HFFc6 (cell line): ENCODE data around the gene ITGB7. TPM values are rescaled to one million over a fixed set of nuclear protein-coding genes. Genes with fewer than 3 reads are reported as not detected.
A peak's percentile ranks its signal among the peaks of the same experiment; 100 is the strongest.

Experiments
- DNase-seq: peaks from one replicate; pipeline ENCODE4 v3.0.0-alpha.2; 2018
- H3K27ac Mint-ChIP-seq: 2 replicates; pipeline ENCODE4 v1.8.0; 2020; ENCODE audit warnings: mild to moderate bottlenecking, mixed read lengths
- H3K27me3 Mint-ChIP-seq: 2 replicates; pipeline ENCODE4 v1.8.0; 2021; ENCODE audit warnings: mild to moderate bottlenecking, moderate library complexity, mixed read lengths; ENCODE audit not compliant: insufficient read depth
- H3K36me3 Mint-ChIP-seq: 2 replicates; pipeline ENCODE4 v1.8.0; 2021; ENCODE audit warnings: low read depth, mixed read lengths
- H3K4me1 Mint-ChIP-seq: 2 replicates; pipeline ENCODE4 v1.8.0; 2020; ENCODE audit warnings: low read depth, mixed read lengths
- H3K4me3 Mint-ChIP-seq: 2 replicates; pipeline ENCODE4 v1.8.0; 2020; ENCODE audit warnings: mild to moderate bottlenecking, moderate library complexity, mixed read lengths
- H3K9me3 Mint-ChIP-seq: 2 replicates; pipeline ENCODE4 v1.8.0; 2020; ENCODE audit warnings: mild to moderate bottlenecking, mixed read lengths
- CTCF ChIP-seq: fragments of 200-600 bp; sonication (generic); IDR thresholded peaks from 2 replicates; pipeline ENCODE4 v1.5.0; 2021; ENCODE audit warnings: antibody characterized with exemption, mild to moderate bottlenecking
- long read RNA-seq: library from polyadenylated mRNA; unstranded; transcript quantifications from one replicate; pipeline ENCODE4 v2.0.0, GENCODE V29; 2019
- total RNA-seq, 6 experiments: library from RNA; stranded (reverse); fragmentation: NEBNext Ultra II Directional; extraction: Animal tissue kit (Norgen Biotek cat#: 25700); gene quantifications; 2 replicates in 1 of 6; 3 replicates in 5 of 6; pipeline ENCODE4 v1.2.3, GENCODE V29; 2021

ITGB7 gene
- 1 to 10 TPM in 3 of 6 experiments, under 1 TPM in 3; 0.35 to 1.5 (median 0.93) TPM for total RNA-seq
- long read RNA-seq, result 0 reads

DNA sequence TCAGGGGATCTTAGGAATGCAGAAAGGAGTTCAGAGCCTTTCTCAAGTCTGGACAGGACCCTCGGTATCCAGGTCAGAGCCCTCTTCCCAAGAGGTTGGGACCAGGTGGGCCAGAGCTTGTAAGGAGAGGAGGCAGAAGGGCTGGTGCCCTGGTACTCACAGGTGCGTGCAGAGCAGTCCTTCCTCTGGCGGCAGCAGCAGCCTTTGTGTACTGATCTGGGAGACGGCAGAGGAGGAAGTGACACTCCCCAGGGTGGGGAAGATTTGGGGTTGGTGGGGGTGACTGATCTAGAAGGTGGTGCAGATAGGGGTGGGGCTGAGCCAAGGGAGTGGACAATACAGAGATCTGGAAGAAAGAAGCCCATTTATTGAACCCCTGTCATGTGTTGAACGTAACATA is at the start of gene ITGB7:
TSS of gene ITGB7 (minus strand) at position 210 of the 400 bp plus-strand sequence. CDS start 6,808 bp downstream, outside the sequence.
- no peaks in the 10 kb centered on the region for H3K36me3 Mint-ChIP-seq
- TF ChIP-seq CTCF, result no peak
- no peaks in the 10 kb centered on the region; the same call in none of the 2 replicates for H3K27me3 Mint-ChIP-seq
- peaks cover 38% of the 10 kb centered on the region for H3K4me1 Mint-ChIP-seq
- no peaks in the 10 kb centered on the region for H3K9me3 Mint-ChIP-seq
- no peak for DNase-seq
- peak within 1 kb of the TSS; percentile 27 for H3K4me3 Mint-ChIP-seq
- H3K27ac Mint-ChIP-seq, result peak within 1 kb of the TSS; percentile 76

DNA sequence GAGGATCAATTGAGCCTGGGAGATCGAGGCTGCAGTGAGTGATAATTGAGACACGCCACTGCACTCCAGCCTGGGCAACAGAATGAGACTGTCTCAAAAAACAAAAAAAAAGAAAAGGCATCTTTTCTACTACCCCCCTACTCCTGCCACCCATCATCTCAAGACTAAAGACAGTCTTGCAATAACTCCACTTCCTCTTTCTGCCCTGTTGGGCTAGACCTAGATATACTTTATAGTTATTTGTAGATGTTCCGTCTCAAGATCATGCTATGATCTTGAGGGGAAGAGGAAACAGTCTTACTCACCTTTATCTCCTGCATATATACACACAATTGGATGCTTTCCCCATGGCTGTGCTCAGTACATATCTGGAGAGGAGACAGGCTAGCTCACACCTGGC is 48.9 kb upstream of the ITGB7 start:
- Mint-ChIP-seq H3K4me3 (no peak overlapping the region), H3K36me3 (peaks cover 22% of the 10 kb centered on the region), H3K9me3 (no peaks in the 10 kb centered on the region), H3K4me1 (peaks cover 22% of the 10 kb centered on the region), H3K27me3 (no peaks in the 10 kb centered on the region; the same call in 1 of the 2 replicates), H3K27ac (no peak overlapping the region)
- TF ChIP-seq CTCF, result no peak
- no peak for DNase-seq

- no peaks in the 10 kb centered on the region; the same call in 1 of the 2 replicates for H3K27me3 Mint-ChIP-seq
- no peak overlapping the region for H3K4me3 Mint-ChIP-seq
- H3K9me3 Mint-ChIP-seq, result no peaks in the 10 kb centered on the region
- peaks cover 25% of the 10 kb centered on the region for H3K4me1 Mint-ChIP-seq
- DNase-seq, result no peak
- TF ChIP-seq CTCF, result no peak
- H3K36me3 Mint-ChIP-seq, result peaks cover 22% of the 10 kb centered on the region
- H3K27ac Mint-ChIP-seq, result no peak overlapping the region
Observed at GRCh38 chr12:53254816-53255545, 47.9 kb upstream of the ITGB7 start.

DNA sequence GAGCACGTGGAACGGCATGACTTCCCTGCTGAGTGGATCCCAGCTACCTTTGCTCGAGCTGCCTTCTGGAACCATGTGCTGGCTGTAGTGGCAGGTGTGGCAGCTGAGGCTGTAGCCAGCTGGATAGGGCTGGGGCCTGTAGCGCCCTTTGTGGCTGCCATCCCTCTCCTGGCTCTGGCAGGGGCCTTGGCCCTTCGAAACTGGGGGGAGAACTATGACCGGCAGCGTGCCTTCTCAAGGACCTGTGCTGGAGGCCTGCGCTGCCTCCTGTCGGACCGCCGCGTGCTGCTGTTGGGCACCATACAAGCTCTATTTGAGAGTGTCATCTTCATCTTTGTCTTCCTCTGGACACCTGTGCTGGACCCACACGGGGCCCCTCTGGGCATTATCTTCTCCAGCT is 46.2 kb upstream of the ITGB7 start:
- H3K27me3 Mint-ChIP-seq, result no peaks in the 10 kb centered on the region; the same call in 1 of the 2 replicates
- peaks cover 22% of the 10 kb centered on the region for H3K36me3 Mint-ChIP-seq
- H3K27ac Mint-ChIP-seq, result peak overlapping the region; percentile 47; the same call in 1 of the 2 replicates
- no peaks in the 10 kb centered on the region for H3K9me3 Mint-ChIP-seq
- no peak for DNase-seq
- no peak for TF ChIP-seq CTCF
- peak overlapping the region; percentile 99 for H3K4me3 Mint-ChIP-seq
- H3K4me1 Mint-ChIP-seq, result peaks cover 25% of the 10 kb centered on the region

GRCh38 chr12:53252349-53252916 is 45.4 kb upstream of the ITGB7 start:
- no peak for DNase-seq
- Mint-ChIP-seq H3K9me3 (no peaks in the 10 kb centered on the region), H3K4me1 (peaks cover 25% of the 10 kb centered on the region), H3K27me3 (no peaks in the 10 kb centered on the region; the same call in 1 of the 2 replicates), H3K27ac (peak overlapping the region; percentile 95), H3K4me3 (peak overlapping the region; percentile 99), H3K36me3 (peaks cover 22% of the 10 kb centered on the region)
- TF ChIP-seq CTCF, result no peak; the same call in 1 of the 2 replicates
